ENCODE data around the gene PIP5KL1. TPM values are rescaled to one million over a fixed set of nuclear protein-coding genes. Genes with fewer than 3 reads are reported as not detected.

Gene PIP5KL1
- total RNA-seq, 2 experiments from 2014 or later: 1.8 to 2.6 TPM

Other genes with a start within 250 kb of the PIP5KL1 start
- gene CFAP157, start 223.8 kb downstream of the PIP5KL1 start, total RNA-seq: not detected
- gene PTRH1, start 215.1 kb downstream of the PIP5KL1 start, total RNA-seq: 10 to 100 TPM; 12.5 to 14.4 TPM
- 1 to 10 TPM; 1.2 to 5.2 TPM for gene TTC16, start 214.7 kb downstream of the PIP5KL1 start, total RNA-seq
- gene TOR2A, start 195.5 kb downstream of the PIP5KL1 start, total RNA-seq: 10 to 100 TPM; 24.1 to 26.8 TPM
- 10 to 100 TPM; 75.2 to 87.8 TPM for gene SH2D3C, start 152.1 kb downstream of the PIP5KL1 start, total RNA-seq
- gene CDK9, start 144.7 kb downstream of the PIP5KL1 start, total RNA-seq: 100 to 1,000 TPM; 120 to 128 TPM
- gene FPGS, start 127.9 kb downstream of the PIP5KL1 start, total RNA-seq: 100 to 1,000 TPM; 109 to 117 TPM
- 10 to 100 TPM; 18.4 to 21.3 TPM for gene ENG, start 76.1 kb downstream of the PIP5KL1 start, total RNA-seq
- 10 to 100 TPM; 33.6 to 34.3 TPM for gene AK1, start 53.1 kb downstream of the PIP5KL1 start, total RNA-seq
- gene ST6GALNAC6, start 31.2 kb downstream of the PIP5KL1 start, total RNA-seq: 10 to 100 TPM; 75.7 to 93.5 TPM
- gene ST6GALNAC4, start 13.7 kb downstream of the PIP5KL1 start, total RNA-seq: 10 to 100 TPM; 64.7 to 71.4 TPM
- gene DPM2, start 7.1 kb upstream of the PIP5KL1 start, total RNA-seq: 10 to 100 TPM; 51.4 to 53.5 TPM
- gene EEIG1, start 50.2 kb upstream of the PIP5KL1 start, total RNA-seq: 100 to 1,000 TPM in 1 of 2 experiments, 10 to 100 TPM in 1; 60.8 to 116 TPM
- 10 to 100 TPM; 13.8 to 16.7 TPM for gene NAIF1, start 136.5 kb upstream of the PIP5KL1 start, total RNA-seq
- gene SLC25A25, start 137.5 kb upstream of the PIP5KL1 start, total RNA-seq: 10 to 100 TPM; 16.5 to 18.1 TPM
- 10 to 100 TPM; 51.0 to 56.4 TPM for gene PTGES2, start 197.0 kb upstream of the PIP5KL1 start, total RNA-seq
- gene LCN2, start 218.7 kb upstream of the PIP5KL1 start, total RNA-seq: not detected
- 10 to 100 TPM; 85.1 to 85.3 TPM for gene BBLN, start 229.5 kb upstream of the PIP5KL1 start, total RNA-seq

Data from activated CD8-positive, alpha-beta memory T cell treated with anti-CD3 and anti-CD28 coated beads, Interleukin-2, amount 10 ng/mL, durations not matched to agents 7 days and 5 days (primary cell).